H1 (cell line): Measurements from ENCODE around the gene CST9L. TPM values are rescaled to one million over a fixed set of nuclear protein-coding genes. Genes with fewer than 3 reads are reported as not detected.

Experiments used
- CTCF ChIA-PET: fragments of 300-600 bp; sonication (Branson Sonifier 250); formaldehyde crosslinking; loops from one replicate; lab custom pipeline; 2021; ENCODE audit not compliant: partially characterized antibody; lab: Charles Lee
- POLR2A ChIA-PET: fragments of 300-600 bp; sonication (Branson Sonifier 250); formaldehyde crosslinking; loops from one replicate; lab custom pipeline; 2021; ENCODE audit warnings: inconsistent platforms; ENCODE audit not compliant: partially characterized antibody; lab: Charles Lee
- DNase-seq, 2 experiments: peaks; one replicate each; pipeline versions ENCODE4 v3.0.0 to v3.0.0-alpha.2; 2010 to 2022; ENCODE audit warnings: low spot score in 2 of 2, low read depth in 1 of 2, mixed read lengths in 1 of 2
- FAIRE-seq: peaks from 2 replicates; lab custom pipeline; 2011; peaks lifted over from hg19 to GRCh38; lab: Jason Lieb, UNC
- H2AFZ ChIP-seq: 2 replicates; pipeline ENCODE4 v1.8.1; 2012; ENCODE audit warnings: low read length, inconsistent platforms
- H2AK5ac ChIP-seq: 2 replicates; pipeline ENCODE4 v1.6.1; 2013; ENCODE audit warnings: low read depth, low read length
- H2BK120ac ChIP-seq: replicated peaks from 2 replicates; pipeline ENCODE3; 2013; ENCODE audit warnings: low read depth, low read length, inconsistent platforms
- H2BK12ac ChIP-seq: 2 replicates; pipeline ENCODE4 v1.6.1; 2013; ENCODE audit warnings: low read depth, low read length
- H2BK15ac ChIP-seq: 2 replicates; pipeline ENCODE4 v1.6.1; 2013; ENCODE audit warnings: low read length
- H2BK20ac ChIP-seq: 2 replicates; pipeline ENCODE4 v1.6.1; 2013; ENCODE audit warnings: low read length
- H2BK5ac ChIP-seq: 2 replicates; pipeline ENCODE4 v1.6.1; 2013; ENCODE audit warnings: low read depth, low read length
- H3K14ac ChIP-seq: 2 replicates; pipeline ENCODE4 v1.6.1; 2013; ENCODE audit warnings: inconsistent platforms; ENCODE audit not compliant: insufficient read length
- H3K18ac ChIP-seq: 2 replicates; pipeline ENCODE4 v1.6.1; 2013; ENCODE audit warnings: low read length; ENCODE audit errors: extremely low read depth
- H3K23ac ChIP-seq: 2 replicates; pipeline ENCODE4 v1.6.1; 2013; ENCODE audit warnings: inconsistent platforms; ENCODE audit not compliant: insufficient read length
- H3K23me2 ChIP-seq: 2 replicates; pipeline ENCODE4 v1.6.1; 2013; ENCODE audit warnings: low read depth, low read length
- H3K27ac ChIP-seq: 2 replicates; pipeline ENCODE4 v1.6.1; 2011; ENCODE audit warnings: low read depth, low read length, inconsistent platforms
- H3K27me3 ChIP-seq, 4 experiments: replicated peaks in 1 of 4; 1 replicate in 1 of 4; 2 replicates in 3 of 4; pipeline versions ENCODE4 v1.6.1 to v1.8.1; 2011 to 2013; ENCODE audit warnings: low read length in 3 of 4, mild to moderate bottlenecking in 3 of 4, inconsistent platforms in 2 of 4, mixed read lengths in 2 of 4, moderate library complexity in 1 of 4; ENCODE audit not compliant: control insufficient read depth in 3 of 4, insufficient read depth in 3 of 4; ENCODE audit errors: extremely low read depth in 1 of 4
- H3K36me3 ChIP-seq, 4 experiments: 2 replicates each; pipeline versions ENCODE4 v1.6.1 to v1.8.1; 2011 to 2013; ENCODE audit warnings: mild to moderate bottlenecking in 4 of 4, low read length in 3 of 4, moderate library complexity in 2 of 4, control low read depth in 1 of 4, inconsistent platforms in 1 of 4; ENCODE audit not compliant: insufficient read depth in 4 of 4, control insufficient read depth in 2 of 4
- H3K4ac ChIP-seq: replicated peaks from 2 replicates; pipeline ENCODE3; 2013; ENCODE audit warnings: low read length, low read depth, mixed read lengths, inconsistent platforms; ENCODE audit not compliant: insufficient read length
- H3K4me1 ChIP-seq, 4 experiments: replicated peaks in 1 of 4; 1 replicate in 1 of 4; 2 replicates in 3 of 4; pipeline versions ENCODE4 v1.6.1 to v1.8.1; 2011 to 2013; ENCODE audit warnings: low read length in 3 of 4, inconsistent platforms in 2 of 4, mixed read lengths in 1 of 4; ENCODE audit not compliant: insufficient read depth in 4 of 4, control insufficient read depth in 3 of 4
- H3K4me2 ChIP-seq, 2 experiments: 2 replicates each; pipeline versions ENCODE4 v1.6.1 to v1.8.1; 2011 to 2013; ENCODE audit warnings: low read depth in 2 of 2, low read length in 2 of 2, control low read depth in 1 of 2, inconsistent platforms in 1 of 2, mild to moderate bottlenecking in 1 of 2; ENCODE audit not compliant: insufficient read depth in 1 of 2
- H3K4me3 ChIP-seq, 4 experiments: fragments of 200-600, 300-600 bp in 1 of 4; sonication (generic), shearing (Covaris generic), sonication (Bioruptor Twin) in 1 of 4; 2 replicates each; pipeline versions ENCODE4 v1.5.1 to v1.8.1; 2011 to 2016; ENCODE audit warnings: low read length in 4 of 4, low read depth in 3 of 4, control low read depth in 2 of 4, inconsistent platforms in 2 of 4, mild to moderate bottlenecking in 2 of 4, mixed read lengths in 1 of 4, moderate library complexity in 1 of 4; ENCODE audit not compliant: insufficient read depth in 2 of 4; ENCODE audit errors: extremely low read depth in 1 of 4
- H3K56ac ChIP-seq: replicated peaks from 2 replicates; pipeline ENCODE3; 2013; ENCODE audit warnings: low read depth, mild to moderate bottlenecking, mixed read lengths, low read length, inconsistent platforms; ENCODE audit not compliant: insufficient read length
- H3K79me1 ChIP-seq: 2 replicates; pipeline ENCODE4 v1.6.1; 2013; ENCODE audit warnings: low read depth, low read length, control low read depth
- H3K79me2 ChIP-seq, 2 experiments: 2 replicates each; pipeline versions ENCODE4 v1.6.1 to v1.8.1; 2012 to 2013; ENCODE audit warnings: low read length in 2 of 2, mild to moderate bottlenecking in 2 of 2, inconsistent platforms in 1 of 2; ENCODE audit not compliant: insufficient read depth in 2 of 2, control insufficient read depth in 1 of 2
- H3K9ac ChIP-seq, 4 experiments: replicated peaks in 1 of 4; 1 replicate in 1 of 4; 2 replicates in 3 of 4; pipeline versions ENCODE4 v1.6.1 to v1.8.1; 2011 to 2013; ENCODE audit warnings: low read depth in 3 of 4, low read length in 3 of 4, control low read depth in 2 of 4, mild to moderate bottlenecking in 2 of 4, moderate library complexity in 2 of 4, inconsistent platforms in 1 of 4; ENCODE audit errors: extremely low read depth in 1 of 4
- H3K9me3 ChIP-seq, 2 experiments: 2 replicates each; pipeline versions ENCODE4 v1.6.1 to v1.8.1; 2012 to 2013; ENCODE audit warnings: mild to moderate bottlenecking in 2 of 2, moderate library complexity in 2 of 2, control low read depth in 1 of 2, inconsistent platforms in 1 of 2, low read depth in 1 of 2, low read length in 1 of 2, mixed read lengths in 1 of 2; ENCODE audit not compliant: insufficient read depth in 2 of 2
- H4K20me1 ChIP-seq, 2 experiments: replicated peaks in 1 of 2; 2 replicates each; pipeline versions ENCODE3 to v1.8.1; 2011 to 2013; ENCODE audit warnings: inconsistent platforms in 2 of 2, low read length in 2 of 2, mild to moderate bottlenecking in 1 of 2; ENCODE audit not compliant: insufficient read depth in 2 of 2, control insufficient read depth in 1 of 2
- H4K5ac ChIP-seq: 2 replicates; pipeline ENCODE4 v1.6.1; 2013; ENCODE audit warnings: low read length, low read depth, mixed read lengths, inconsistent platforms; ENCODE audit not compliant: insufficient read length
- H4K8ac ChIP-seq: 2 replicates; pipeline ENCODE4 v1.8.0; 2013; ENCODE audit warnings: mild to moderate bottlenecking, moderate library complexity, low read length, inconsistent platforms; ENCODE audit not compliant: insufficient read depth; ENCODE audit errors: extremely low read depth
- H4K91ac ChIP-seq: replicated peaks from 2 replicates; pipeline ENCODE3; 2013; ENCODE audit warnings: low read length, mixed read lengths, inconsistent platforms; ENCODE audit not compliant: insufficient read length
- CTBP2 ChIP-seq: IDR thresholded peaks from 2 replicates; pipeline ENCODE4 v1.7.0; 2011; ENCODE audit warnings: borderline replicate concordance, mild to moderate bottlenecking, moderate library complexity, mixed read lengths, low read length; ENCODE audit not compliant: insufficient read depth, insufficient read length
- FOSL1 ChIP-seq: IDR thresholded peaks from 2 replicates; pipeline ENCODE4 v1.6.1; 2011; ENCODE audit warnings: mild to moderate bottlenecking, low read depth, low read length, moderate library complexity; ENCODE audit not compliant: insufficient read depth
- KDM4A ChIP-seq: IDR thresholded peaks from one replicate; pipeline ENCODE4 v1.7.1; 2012; ENCODE audit warnings: low read depth, mild to moderate bottlenecking, moderate library complexity, low read length, inconsistent platforms; ENCODE audit not compliant: severe bottlenecking
- MAFK ChIP-seq: IDR thresholded peaks from 2 replicates; pipeline ENCODE4 v1.6.1; 2012; ENCODE audit warnings: low read depth, mild to moderate bottlenecking, improper control_type of control experiment, low read length
- RXRA ChIP-seq: IDR thresholded peaks from 2 replicates; pipeline ENCODE4 v1.6.1; 2011; ENCODE audit warnings: low read depth, mild to moderate bottlenecking, low read length, moderate library complexity; ENCODE audit not compliant: insufficient read depth
- SIN3A ChIP-seq, 2 experiments: IDR thresholded peaks in 1 of 2; conservative IDR thresholded peaks in 1 of 2; 2 replicates each; pipeline ENCODE4 v1.6.1; 2011 to 2012; ENCODE audit warnings: low read length in 2 of 2, improper control_type of control experiment in 1 of 2, low read depth in 1 of 2, mild to moderate bottlenecking in 1 of 2
- SIX5 ChIP-seq: IDR thresholded peaks from 2 replicates; pipeline ENCODE4 v1.6.1; 2011; ENCODE audit warnings: mild to moderate bottlenecking, low read depth, low read length
- SP4 ChIP-seq: IDR thresholded peaks from 2 replicates; pipeline ENCODE4 v1.6.1; 2012; ENCODE audit warnings: low read length, inconsistent platforms
- SRF ChIP-seq: IDR thresholded peaks from 2 replicates; pipeline ENCODE4 v1.6.1; 2011; ENCODE audit warnings: mild to moderate bottlenecking, low read depth, low read length, moderate library complexity
- TAF7 ChIP-seq: optimal IDR thresholded peaks from 2 replicates; pipeline ENCODE3; 2011; ENCODE audit warnings: low read depth, mild to moderate bottlenecking, inconsistent platforms, low read length, moderate library complexity, borderline replicate concordance
- TCF12 ChIP-seq: IDR thresholded peaks from 2 replicates; pipeline ENCODE4 v1.6.1; 2011; ENCODE audit warnings: low read depth, mild to moderate bottlenecking, low read length
- WGBS, 2 experiments: shearing (Covaris generic) in 1 of 2; methylation state at CpG; one replicate each; pipeline versions ENCODE4 v1.1.6 to v1.1.7; 2013 to 2015; ENCODE audit warnings: low lambda C conversion rate in 2 of 2, mixed read lengths in 2 of 2, inconsistent platforms in 1 of 2, low coverage in 1 of 2, missing lambda C conversion rate in 1 of 2; ENCODE audit not compliant: insufficient replicate concordance in 2 of 2, insufficient coverage in 1 of 2, insufficient read length in 1 of 2; ENCODE audit errors: extremely low coverage in 1 of 2, missing lambda C conversion rate in 1 of 2; 5-methylcytosine and 5-hydroxymethylcytosine counted together
- polyA plus RNA-seq, 7 experiments: library from polyadenylated mRNA; depleted of rRNA in 3 of 7; stranded (reverse) in 5 of 7; unstranded in 2 of 7; fragments of >200 nt in 5 of 7; fragments of 200-250 nt in 2 of 7; gene quantifications; 1 replicate in 5 of 7; 2 replicates in 1 of 7; 4 replicates in 1 of 7; pipeline versions ENCODE4 v1.2.1 to v1.2.3, GENCODE V29; 2011 to 2013; ENCODE audit warnings: missing spikeins in 2 of 7, mixed read lengths in 2 of 7
- total RNA-seq: library from RNA; stranded (reverse); fragmentation: NEBNext Ultra II Directional; extraction: Animal tissue kit (Norgen Biotek cat#: 25700); gene quantifications from 2 replicates; pipeline ENCODE4 v1.2.1, GENCODE V29; 2021
- TF ChIP-seq, protein P1 (sequence below): IDR thresholded peaks from 2 replicates; pipeline ENCODE4 v1.6.1; 2011; ENCODE audit warnings: low read length, improper control_type of control experiment

Gene CST9L
- total and polyA plus RNA-seq, 2 of the 8 experiments (the other 6 are each of a cell fraction or from before 2014, with no cell fraction given): not detected

GRCh38 chr20:23609486-23610109, 41.3 kb upstream of the CST9L start:
- H2BK15ac ChIP-seq: no peak overlapping the region
- no peak overlapping the region for H3K4me2 ChIP-seq
- no peaks in the 10 kb centered on the region; a peak in 1 of 7 replicates for H3K27me3 ChIP-seq
- H3K23ac ChIP-seq: no peak overlapping the region
- H3K4me3 ChIP-seq: no peak overlapping the region
- CTCF ChIA-PET: interaction anchor here (1.0 to 18.5 kb wide), 3 partner anchors 11 to 165 kb away, joined by 3 to 328 read pairs (median 4); partner anchors contain the start of genes CST11 and CSTL1
- H2BK5ac ChIP-seq: no peak overlapping the region
- H3K4ac ChIP-seq: no peak overlapping the region
- H2AK5ac ChIP-seq: no peak overlapping the region
- no peaks in the 10 kb centered on the region for H3K9me3 ChIP-seq
- H2BK12ac ChIP-seq: no peak overlapping the region
- FAIRE-seq: no peak
- no peak for DNase-seq
- 82% methylated on average over 5 of the region's 5 CpGs; no CpG with 5 or more reads in 1 of the 2 experiments for WGBS, 2 experiments
- H4K5ac ChIP-seq: no peak overlapping the region
- no peaks in the 10 kb centered on the region for H3K36me3 ChIP-seq
- POLR2A ChIA-PET: no interaction called here
- H3K14ac ChIP-seq: no peak overlapping the region
- H3K27ac ChIP-seq: no peak overlapping the region
- no peak overlapping the region for H4K91ac ChIP-seq
- H3K79me1 ChIP-seq: no peaks in the 10 kb centered on the region
- no peaks in the 10 kb centered on the region for H3K79me2 ChIP-seq
- no peak overlapping the region for H4K8ac ChIP-seq
- peaks cover 0 to 7% (median 2%) of the 10 kb centered on the region in 4 experiments; a peak in 3 of 7 replicates for H3K4me1 ChIP-seq
- no peak overlapping the region for H3K56ac ChIP-seq
- H3K9ac ChIP-seq: no peak overlapping the region
- no peak overlapping the region for H2BK20ac ChIP-seq
- H3K23me2 ChIP-seq: peaks cover 1% of the 10 kb centered on the region; the same call in 1 of the 2 replicates
- no peak overlapping the region for H3K18ac ChIP-seq
- no peak overlapping the region for H2AFZ ChIP-seq
- H2BK120ac ChIP-seq: no peak overlapping the region
- H4K20me1 ChIP-seq: no peaks in the 10 kb centered on the region
- TF ChIP-seq KDM4A (no peak), RXRA (no peak), SRF (no peak), FOSL1 (no peak), SIN3A (conservative IDR thresholded peaks at IDR 0.05 in 1 of 2, IDR thresholded peaks at IDR 0.05 in 1 of 2; ENCODE audit: low read depth in 1 of 2, low read length in 2 of 2) (no peak), TCF12 (no peak), TAF7 (no peak), CTBP2 (no peak), MAFK (no peak), SIX5 (no peak), SP4 (no peak)
- TF ChIP-seq, protein P1, sequence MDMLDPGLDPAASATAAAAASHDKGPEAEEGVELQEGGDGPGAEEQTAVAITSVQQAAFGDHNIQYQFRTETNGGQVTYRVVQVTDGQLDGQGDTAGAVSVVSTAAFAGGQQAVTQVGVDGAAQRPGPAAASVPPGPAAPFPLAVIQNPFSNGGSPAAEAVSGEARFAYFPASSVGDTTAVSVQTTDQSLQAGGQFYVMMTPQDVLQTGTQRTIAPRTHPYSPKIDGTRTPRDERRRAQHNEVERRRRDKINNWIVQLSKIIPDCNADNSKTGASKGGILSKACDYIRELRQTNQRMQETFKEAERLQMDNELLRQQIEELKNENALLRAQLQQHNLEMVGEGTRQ: no peak
